ENCODE results near the gene PNPLA2. TPM values are rescaled to one million over a fixed set of nuclear protein-coding genes. Genes with fewer than 3 reads are reported as not detected.

PNPLA2 gene
- polyA plus RNA-seq, 3 donors, result 66.0 to 79.1 (median 74.7) TPM

DNA sequence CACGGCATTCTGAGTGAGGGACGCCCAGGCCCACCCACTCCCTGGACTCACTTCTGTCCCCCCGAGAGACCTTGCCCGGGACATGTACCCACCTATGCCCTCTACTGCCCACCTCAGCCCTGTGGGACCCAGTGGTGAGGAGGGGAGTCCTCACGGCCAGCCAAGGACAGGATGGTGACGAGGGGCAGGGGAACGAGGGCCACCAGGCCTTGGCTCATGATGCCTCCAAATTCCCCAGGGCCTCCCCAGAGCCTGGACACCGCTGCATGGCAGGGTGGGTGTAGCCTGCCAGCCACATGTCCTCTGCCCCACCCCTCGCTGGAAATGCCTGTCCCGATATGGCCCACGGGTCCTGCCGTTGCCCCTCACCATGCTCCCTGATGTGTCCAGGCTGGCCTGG is 50.1 kb downstream of the PNPLA2 start:
- no peak for DNase-seq

DNA sequence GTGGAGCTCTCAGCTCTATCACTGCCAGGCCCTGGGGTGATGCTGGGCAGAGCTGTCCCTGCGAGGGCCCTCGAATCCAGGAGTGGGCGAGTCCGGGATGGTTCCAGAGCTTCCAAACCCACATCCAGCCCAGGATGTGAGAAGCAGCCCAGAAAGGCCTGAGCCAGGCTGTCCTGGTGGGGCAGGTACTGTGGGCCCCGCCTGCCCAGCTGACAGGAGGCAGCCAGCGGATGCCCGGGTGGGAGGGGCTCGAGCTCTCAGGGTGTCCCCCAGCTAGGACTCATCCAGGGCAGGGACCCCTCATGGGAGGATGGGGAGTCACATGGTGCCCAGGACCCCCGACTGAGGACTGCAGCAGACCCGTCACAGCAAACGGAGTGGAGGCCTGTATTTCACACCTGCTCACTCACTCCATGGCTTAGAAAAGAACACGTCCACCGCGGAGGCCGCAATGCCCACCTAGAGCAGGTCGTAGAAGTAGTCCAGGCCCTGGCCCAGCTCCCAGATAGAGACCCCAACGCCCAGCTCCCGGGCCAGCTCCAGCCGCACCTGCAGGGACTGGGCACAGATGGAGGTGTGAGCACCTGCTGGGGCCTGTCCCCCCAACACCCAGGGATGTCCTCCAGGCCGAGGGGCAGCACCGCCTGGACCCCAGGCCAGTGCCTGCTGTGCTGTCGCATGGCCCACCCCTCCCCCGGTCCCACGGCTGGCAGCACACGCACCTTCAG is 50.8 kb downstream of the PNPLA2 start:
- no peak for DNase-seq

DNA sequence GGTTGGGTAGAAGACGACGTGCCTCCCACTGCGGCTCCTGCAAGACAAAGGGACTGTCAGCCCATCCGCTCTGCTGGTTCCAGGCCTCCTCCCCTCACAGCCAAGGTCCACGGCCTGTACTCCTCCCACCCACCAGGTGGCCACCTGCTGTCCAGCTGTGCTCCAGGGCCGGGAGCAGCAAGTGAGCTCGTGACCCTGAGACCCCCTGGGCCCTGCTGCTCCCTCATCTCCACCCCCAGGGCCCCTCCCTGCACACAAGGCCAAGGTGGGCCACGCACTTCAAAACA is 51.4 kb downstream of the PNPLA2 start:
- no peak for DNase-seq

DNA sequence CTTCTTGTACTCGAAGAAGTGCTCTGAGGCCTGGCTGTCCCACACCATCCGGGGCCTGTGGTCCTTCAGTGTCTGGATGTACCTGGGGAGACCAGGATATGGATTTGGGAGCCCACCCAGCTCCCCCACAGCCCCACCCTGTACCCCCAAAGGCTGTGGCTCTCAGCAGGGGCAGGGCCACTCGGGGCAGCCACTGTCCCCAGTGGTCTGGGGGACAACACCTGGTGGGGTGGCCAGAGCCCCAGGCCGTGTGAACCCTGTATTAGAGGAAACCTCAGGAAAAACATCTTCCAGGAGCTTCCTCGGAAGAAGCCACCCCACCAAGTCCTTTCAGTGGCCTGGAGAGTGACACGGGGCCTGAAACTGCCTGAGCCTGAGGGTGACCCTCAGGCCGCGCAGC is 51.7 kb downstream of the PNPLA2 start:
- DNase-seq, result no peak

DNA sequence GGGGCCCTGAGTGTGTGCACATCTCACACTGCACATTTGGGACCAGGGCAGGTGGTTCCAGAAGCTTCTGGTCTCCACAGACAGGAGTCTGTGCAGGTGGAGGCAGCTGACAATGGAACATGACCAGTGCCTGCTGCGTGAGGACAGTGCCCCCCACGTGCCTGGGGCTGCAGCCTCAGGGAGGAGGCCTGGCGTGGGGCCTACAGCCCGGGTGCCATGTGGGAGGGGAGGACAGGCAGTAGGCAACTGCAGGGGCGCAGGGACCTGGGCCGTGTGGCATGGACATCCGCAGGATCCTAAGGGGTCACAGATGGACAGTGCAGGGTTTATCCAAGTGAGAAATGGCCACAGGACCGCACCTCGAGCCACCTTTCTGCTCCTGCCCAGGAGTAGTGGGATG is 52.8 kb downstream of the PNPLA2 start:
- no peak for DNase-seq

DNA sequence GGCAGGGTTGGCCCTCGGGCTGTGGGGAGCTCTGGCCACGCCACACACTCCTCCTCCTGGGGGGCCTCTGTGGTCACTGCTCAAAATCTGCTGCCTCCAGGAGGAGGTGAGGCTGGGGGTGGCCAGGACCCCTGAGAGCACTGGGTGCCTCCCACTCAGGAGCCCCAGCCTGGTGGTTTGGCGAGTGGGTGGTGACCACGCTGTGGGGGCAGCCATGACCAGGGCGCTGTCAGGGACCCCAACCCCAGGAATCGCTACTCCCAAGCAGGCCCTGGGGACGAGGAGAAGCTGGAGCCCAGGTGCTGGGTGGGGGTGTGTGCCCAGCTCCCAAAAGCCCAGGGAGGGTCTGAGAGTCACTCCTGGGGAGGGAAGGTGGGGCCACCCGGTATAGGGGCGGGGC is 54.1 kb downstream of the PNPLA2 start:
- no peak for DNase-seq

DNA sequence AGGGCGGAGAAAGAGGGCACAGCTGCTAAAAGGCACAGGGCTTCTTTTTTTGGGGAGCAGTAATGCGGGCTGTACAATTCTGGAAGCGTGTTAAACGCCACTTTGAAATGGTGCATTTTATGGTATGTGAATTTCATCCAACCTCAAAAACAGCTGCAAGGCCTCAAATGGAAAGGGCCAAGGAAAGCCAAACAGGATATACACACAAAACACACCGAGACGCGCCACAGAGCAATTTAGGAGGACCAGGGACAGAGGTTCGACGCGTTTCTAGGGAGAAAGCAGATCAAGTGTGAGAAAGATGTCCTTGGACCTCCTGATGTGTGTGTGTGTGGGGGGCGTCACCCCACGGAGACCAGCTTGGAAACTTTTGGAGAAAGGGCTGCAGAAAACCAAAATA is 55.0 kb downstream of the PNPLA2 start:
- DNase-seq, result no peak

Other genes starting within 250 kb of the PNPLA2 start
- gene PHRF1, start 242.4 kb upstream of the PNPLA2 start, polyA plus RNA-seq (ENCODE audit: insufficient read length in 3 of 3), result 10 to 100 TPM; 26.8 to 30.4 (median 28.3) TPM
- 10 to 100 TPM; 11.0 to 11.7 (median 11.2) TPM for gene IRF7, start 203.0 kb upstream of the PNPLA2 start, polyA plus RNA-seq (ENCODE audit: insufficient read length in 3 of 3)
- 10 to 100 TPM; 42.6 to 56.2 (median 47.7) TPM for gene CDHR5, start 194.0 kb upstream of the PNPLA2 start, polyA plus RNA-seq (ENCODE audit: insufficient read length in 3 of 3)
- 1 to 10 TPM in 2 of 3 donors, under 1 TPM in 1; 0.87 to 2.3 (median 2.3) TPM for gene SCT, start 191.7 kb upstream of the PNPLA2 start, polyA plus RNA-seq (ENCODE audit: insufficient read length in 3 of 3)
- gene DRD4, start 181.6 kb upstream of the PNPLA2 start, polyA plus RNA-seq (ENCODE audit: insufficient read length in 3 of 3), result 1 to 10 TPM; 3.8 to 5.4 (median 4.2) TPM
- 10 to 100 TPM; 55.3 to 61.9 (median 55.6) TPM for gene DEAF1, start 123.7 kb upstream of the PNPLA2 start, polyA plus RNA-seq (ENCODE audit: insufficient read length in 3 of 3)
- 10 to 100 TPM; 41.9 to 62.1 (median 59.9) TPM for gene TMEM80, start 123.1 kb upstream of the PNPLA2 start, polyA plus RNA-seq (ENCODE audit: insufficient read length in 3 of 3)
- gene EPS8L2, start 112.7 kb upstream of the PNPLA2 start, polyA plus RNA-seq (ENCODE audit: insufficient read length in 3 of 3), result 100 to 1,000 TPM; 128 to 189 (median 150) TPM
- 100 to 1,000 TPM; 129 to 137 (median 130) TPM for gene TALDO1, start 71.5 kb upstream of the PNPLA2 start, polyA plus RNA-seq (ENCODE audit: insufficient read length in 3 of 3)
- 100 to 1,000 TPM in 1 of 3 donors, 10 to 100 TPM in 2; 85.0 to 111 (median 90.3) TPM for gene GATD1, start 41.4 kb upstream of the PNPLA2 start, polyA plus RNA-seq (ENCODE audit: insufficient read length in 3 of 3)
- 1 to 10 TPM in 1 of 3 donors, under 1 TPM in 2; 0.64 to 1.3 (median 0.83) TPM for gene CEND1, start 28.8 kb upstream of the PNPLA2 start, polyA plus RNA-seq (ENCODE audit: insufficient read length in 3 of 3)
- 10 to 100 TPM; 16.0 to 20.9 (median 20.6) TPM for gene SLC25A22, start 20.6 kb upstream of the PNPLA2 start, polyA plus RNA-seq (ENCODE audit: insufficient read length in 3 of 3)
- 10 to 100 TPM; 11.8 to 14.4 (median 13.0) TPM for gene PIDD1, start 13.7 kb upstream of the PNPLA2 start, polyA plus RNA-seq (ENCODE audit: insufficient read length in 3 of 3)
- gene RPLP2, start 8.9 kb upstream of the PNPLA2 start, polyA plus RNA-seq (ENCODE audit: insufficient read length in 3 of 3), result 1,000 to 10,000 TPM; 1,087 to 1,248 (median 1,229) TPM
- gene CRACR2B, start 9.0 kb downstream of the PNPLA2 start, polyA plus RNA-seq (ENCODE audit: insufficient read length in 3 of 3), result 10 to 100 TPM; 16.7 to 21.7 (median 20.0) TPM
- gene CD151, start 14.0 kb downstream of the PNPLA2 start, polyA plus RNA-seq (ENCODE audit: insufficient read length in 3 of 3), result 100 to 1,000 TPM; 207 to 225 (median 220) TPM
- gene POLR2L, start 23.6 kb downstream of the PNPLA2 start, polyA plus RNA-seq (ENCODE audit: insufficient read length in 3 of 3), result 100 to 1,000 TPM; 106 to 132 (median 125) TPM
- gene TSPAN4, start 23.9 kb downstream of the PNPLA2 start, polyA plus RNA-seq (ENCODE audit: insufficient read length in 3 of 3), result 10 to 100 TPM; 76.0 to 92.3 (median 85.2) TPM
- gene CHID1, start 91.9 kb downstream of the PNPLA2 start, polyA plus RNA-seq (ENCODE audit: insufficient read length in 3 of 3), result 100 to 1,000 TPM; 113 to 125 (median 114) TPM
- gene AP2A2, start 107.0 kb downstream of the PNPLA2 start, polyA plus RNA-seq (ENCODE audit: insufficient read length in 3 of 3), result 100 to 1,000 TPM in 2 of 3 donors, 10 to 100 TPM in 1; 99.5 to 126 (median 117) TPM
- gene MUC6, start 217.8 kb downstream of the PNPLA2 start, polyA plus RNA-seq (ENCODE audit: insufficient read length in 3 of 3), result 10 to 100 TPM; 25.6 to 35.8 (median 26.2) TPM

Data from renal pelvis (tissue), 4 donors.